Left renal pelvis (tissue), 4 donors: Measurements from ENCODE around the gene HSD17B12. TPM values are rescaled to one million over a fixed set of nuclear protein-coding genes. Genes with fewer than 3 reads are reported as not detected.
"Not testable (repeated sequence)": the region's sequence is repeated elsewhere in the genome, so short reads cannot be mapped to it uniquely, and the experiment has no call there.

Experiments used
- DNase-seq, 4 donors: peaks; one replicate each; pipeline ENCODE4 v3.0.0-alpha.2; 2013; ENCODE audit warnings: low read depth in 4 of 4, low spot score in 3 of 4
- polyA plus RNA-seq, 4 donors: library from polyadenylated mRNA; unstranded; fragments of 120-200 nt; gene quantifications; one replicate each; pipeline ENCODE4 v1.2.1, GENCODE V29; 2013; ENCODE audit not compliant: insufficient read length in 4 of 4

The HSD17B12 gene
- 100 to 1,000 TPM in 1 of 4 donors, 10 to 100 TPM in 3; 54.5 to 108 (median 89.0) TPM for polyA plus RNA-seq

- DNase-seq: peak; percentile 93 to 95 (median 95)
These were observed at the start of gene HSD17B12 for GRCh38 chr11:43680521-43681400. TSS of gene HSD17B12 (plus strand) at chr11:43680738. CDS start at chr11:43680828, 90 bp downstream.

GRCh38 chr11:43631732-43632131 lies 48.8 kb upstream of the HSD17B12 start:
- DNase-seq: no peak

- no peak for DNase-seq
These were observed 48.4 kb upstream of the HSD17B12 start for GRCh38 chr11:43632181-43632580.

GRCh38 chr11:43638717-43639116 lies 41.8 kb upstream of the HSD17B12 start:
- no peak for DNase-seq

GRCh38 chr11:43639224-43639623 lies 41.3 kb upstream of the HSD17B12 start:
- DNase-seq: no peak

- DNase-seq: no peak
These were observed 40.6 kb upstream of the HSD17B12 start for GRCh38 chr11:43639920-43640319.

GRCh38 chr11:43643898-43644620 lies 36.5 kb upstream of the HSD17B12 start:
- peak; percentile 56 to 79 (median 68) for DNase-seq

- peak in 1 of 4 donors; percentile 2 for DNase-seq
These were observed 35.8 kb upstream of the HSD17B12 start for GRCh38 chr11:43644621-43645299.

- DNase-seq: no peak
These were observed 33.8 kb upstream of the HSD17B12 start for GRCh38 chr11:43646767-43647166.

GRCh38 chr11:43648888-43649287 lies 31.6 kb upstream of the HSD17B12 start:
- DNase-seq: no peak

GRCh38 chr11:43649501-43649900 lies 31.0 kb upstream of the HSD17B12 start:
- DNase-seq: no peak

GRCh38 chr11:43649921-43650320 lies 30.6 kb upstream of the HSD17B12 start:
- DNase-seq: no peak

GRCh38 chr11:43663018-43663417 lies 17.5 kb upstream of the HSD17B12 start:
- not testable (repeated sequence) for DNase-seq

GRCh38 chr11:43664295-43664694 lies 16.2 kb upstream of the HSD17B12 start:
- DNase-seq: no peak

- not testable (repeated sequence) for DNase-seq
These were observed 9.3 kb upstream of the HSD17B12 start for GRCh38 chr11:43671284-43671683.

GRCh38 chr11:43674560-43674959 lies 6.0 kb upstream of the HSD17B12 start:
- no peak for DNase-seq

- no peak for DNase-seq
These were observed 3.6 kb upstream of the HSD17B12 start for GRCh38 chr11:43676933-43677332.

GRCh38 chr11:43681401-43681942 lies 934 bp downstream of the HSD17B12 start:
- DNase-seq: peak in 1 of 4 donors; percentile 29

GRCh38 chr11:43682081-43682480 lies 1.5 kb downstream of the HSD17B12 start:
- DNase-seq: not testable (repeated sequence)

GRCh38 chr11:43685440-43685839 lies 4.9 kb downstream of the HSD17B12 start:
- DNase-seq: no peak

- DNase-seq: no peak
These were observed 5.7 kb downstream of the HSD17B12 start for GRCh38 chr11:43686207-43686606.
